GM21717 (cell line): ENCODE measurements around the gene SCTR.
A peak's percentile ranks its signal among the peaks of the same experiment; 100 is the strongest.

Source experiments
- ATAC-seq: cut with Tn5 transposase; IDR thresholded peaks from one replicate; pipeline ENCODE4 v1.9.1; 2021; ENCODE audit warnings: mild to moderate bottlenecking, moderate library complexity; ENCODE audit not compliant: unreplicated experiment

Gene SCTR

GRCh38 chr2:119523383-119523951 is 816 bp downstream of the SCTR start:
- no peak for ATAC-seq

- no peak for ATAC-seq
These were observed 1.6 kb downstream of the SCTR start for GRCh38 chr2:119522671-119523070.

GRCh38 chr2:119521433-119522050 is 2.7 kb downstream of the SCTR start:
- no peak for ATAC-seq

GRCh38 chr2:119520696-119521432 is 3.4 kb downstream of the SCTR start:
- no peak for ATAC-seq

GRCh38 chr2:119519057-119519408 is 5.2 kb downstream of the SCTR start:
- ATAC-seq, result no peak

GRCh38 chr2:119518401-119519056 is 5.8 kb downstream of the SCTR start:
- no peak for ATAC-seq

- ATAC-seq, result peak; percentile 63
These were observed 6.8 kb downstream of the SCTR start for GRCh38 chr2:119517433-119517832.

- ATAC-seq, result no peak
These were observed 8.2 kb downstream of the SCTR start for GRCh38 chr2:119516121-119516520.

- ATAC-seq, result no peak
These were observed 10.5 kb downstream of the SCTR start for GRCh38 chr2:119513832-119514231.

GRCh38 chr2:119512946-119513345 is 11.3 kb downstream of the SCTR start:
- no peak for ATAC-seq

GRCh38 chr2:119511989-119512388 is 12.3 kb downstream of the SCTR start:
- ATAC-seq, result no peak

- ATAC-seq, result no peak
These were observed 15.5 kb downstream of the SCTR start for GRCh38 chr2:119508756-119509155.

- no peak for ATAC-seq
These were observed 27.6 kb downstream of the SCTR start for GRCh38 chr2:119496682-119497081.

GRCh38 chr2:119495948-119496347 is 28.3 kb downstream of the SCTR start:
- ATAC-seq, result no peak

- no peak for ATAC-seq
These were observed 30.0 kb downstream of the SCTR start for GRCh38 chr2:119494163-119494790.

- ATAC-seq, result no peak
These were observed 32.3 kb downstream of the SCTR start for GRCh38 chr2:119491776-119492525.

GRCh38 chr2:119490653-119491195 is 33.6 kb downstream of the SCTR start:
- ATAC-seq, result no peak

- ATAC-seq, result no peak
These were observed 34.2 kb downstream of the SCTR start for GRCh38 chr2:119490106-119490505.

GRCh38 chr2:119489232-119489952 is 34.9 kb downstream of the SCTR start:
- ATAC-seq, result no peak
